Fibroblast of skin of right quadriceps (primary cell): Measurements from ENCODE around the gene EID1.
A peak's percentile ranks its signal among the peaks of the same experiment; 100 is the strongest.
"Not testable (repeated sequence)": the region's sequence is repeated elsewhere in the genome, so short reads cannot be mapped to it uniquely, and the experiment has no call there.

Experiments used
- DNase-seq: peaks from one replicate; pipeline ENCODE4 v3.0.0-alpha.2; 2013

The EID1 gene

DNA sequence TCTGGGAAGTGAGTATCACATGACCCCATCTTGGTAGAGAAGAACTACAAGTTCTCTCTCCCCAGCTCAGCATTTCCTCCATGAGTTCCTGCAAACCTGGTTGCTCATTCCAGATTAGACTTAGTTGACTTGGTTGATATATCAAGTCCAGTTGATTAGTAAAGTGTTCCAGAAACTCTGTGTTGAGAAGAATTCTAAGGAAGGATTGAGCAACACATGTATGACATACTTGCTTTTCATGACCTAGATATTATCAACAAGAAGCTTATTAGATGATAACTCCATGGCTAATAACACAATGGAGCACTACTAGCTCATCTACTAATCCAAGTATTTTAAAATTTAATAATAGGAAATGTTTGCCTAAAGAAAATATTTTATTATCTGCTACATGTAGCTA lies 6.4 kb upstream of the EID1 start:
- DNase-seq: no peak

DNA sequence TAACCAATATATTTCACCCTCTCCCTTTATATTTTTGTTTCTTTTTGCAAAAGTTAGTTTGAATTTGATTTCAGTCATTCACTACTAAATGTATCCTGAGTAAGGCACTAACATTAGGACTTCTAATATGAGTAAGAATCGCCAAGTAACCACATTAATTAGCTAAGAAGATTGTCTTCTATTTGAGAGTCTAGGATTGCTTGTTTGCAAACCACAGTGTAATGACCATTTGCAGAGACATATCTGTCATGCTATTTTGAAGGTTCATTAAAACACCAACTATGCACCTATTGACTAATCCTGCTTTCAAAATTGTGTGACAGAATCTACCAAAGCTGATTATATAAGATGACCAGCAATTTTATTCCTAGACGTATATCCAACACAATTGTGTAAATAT lies 5.3 kb upstream of the EID1 start:
- DNase-seq: no peak

DNA sequence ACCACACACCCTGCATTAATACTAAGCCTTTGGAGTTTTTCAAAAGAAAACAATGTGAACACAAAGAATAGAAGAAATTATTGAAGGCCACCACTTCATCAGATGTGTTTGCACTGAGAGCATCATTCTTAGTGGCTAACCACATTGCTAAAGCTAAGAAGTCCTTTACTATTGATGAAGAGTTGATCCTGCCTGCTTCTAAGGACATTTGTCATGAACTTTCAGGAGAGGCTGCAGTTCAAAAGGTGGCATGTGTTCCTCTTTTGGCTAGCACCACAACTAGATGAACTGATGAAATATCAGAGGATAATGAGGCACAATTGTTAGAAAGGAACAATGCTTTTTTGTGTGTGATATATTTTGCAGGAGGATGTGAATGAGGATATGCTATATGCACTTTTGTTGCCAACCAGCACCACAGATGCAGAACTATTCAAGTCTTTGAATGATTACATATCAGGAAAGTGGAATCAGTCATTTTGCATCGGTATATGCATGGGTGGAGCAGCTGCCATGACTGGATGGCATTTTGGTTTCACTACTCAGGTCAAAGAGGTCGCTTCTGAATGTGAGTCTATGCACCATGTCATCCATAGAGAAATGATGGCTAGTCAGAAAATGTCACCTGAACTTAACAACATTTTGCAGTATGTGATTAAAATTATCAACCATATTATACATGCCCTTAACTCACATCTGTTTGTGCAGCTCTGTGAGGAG lies 2.5 kb upstream of the EID1 start:
- no peak for DNase-seq

DNA sequence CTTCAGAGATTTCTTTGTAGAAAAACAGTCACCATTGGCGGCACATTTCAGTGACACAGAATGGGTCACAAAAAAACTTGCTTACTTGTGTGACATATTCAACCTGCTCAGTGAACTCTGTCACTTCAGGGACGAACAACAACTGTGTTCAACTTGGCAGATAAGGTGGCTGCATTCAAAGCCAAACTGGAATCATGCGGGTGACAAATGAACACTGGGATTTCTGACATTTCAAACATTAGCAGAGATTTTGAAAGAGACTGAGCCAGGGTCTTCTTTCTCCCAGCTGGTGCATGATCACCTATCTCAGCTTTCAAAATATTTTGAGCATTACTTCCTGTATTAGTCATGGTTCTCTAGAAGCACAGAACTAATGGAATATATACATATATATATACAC lies 1.9 kb upstream of the EID1 start:
- DNase-seq: no peak

DNA sequence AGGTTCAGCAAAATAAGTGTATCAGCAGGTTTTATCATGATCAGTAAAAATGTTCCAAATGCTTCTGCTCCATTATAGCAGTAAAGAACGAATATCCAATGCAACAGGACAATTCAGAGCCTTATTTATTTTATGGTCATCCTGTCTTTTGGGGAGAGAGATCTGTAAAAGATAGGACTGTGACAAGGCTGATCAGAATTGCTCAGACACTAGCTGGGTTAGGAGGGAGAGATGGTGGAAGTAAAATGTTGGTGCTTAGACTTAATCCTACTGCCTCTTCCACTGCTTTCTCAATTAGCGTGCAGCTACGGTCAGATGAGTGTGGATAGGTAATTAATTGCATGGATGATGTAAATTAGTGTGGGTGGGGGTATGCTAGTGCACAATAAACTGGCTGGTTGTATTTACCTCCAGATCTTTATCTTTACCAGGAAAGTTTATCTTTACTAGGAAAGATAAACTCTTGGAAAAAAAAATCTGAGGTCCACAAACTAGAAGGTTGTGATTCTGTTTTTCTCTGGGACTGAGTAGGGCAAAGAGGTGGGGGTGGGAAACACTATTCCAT lies 2.2 kb downstream of the EID1 start:
- DNase-seq: no peak

DNA sequence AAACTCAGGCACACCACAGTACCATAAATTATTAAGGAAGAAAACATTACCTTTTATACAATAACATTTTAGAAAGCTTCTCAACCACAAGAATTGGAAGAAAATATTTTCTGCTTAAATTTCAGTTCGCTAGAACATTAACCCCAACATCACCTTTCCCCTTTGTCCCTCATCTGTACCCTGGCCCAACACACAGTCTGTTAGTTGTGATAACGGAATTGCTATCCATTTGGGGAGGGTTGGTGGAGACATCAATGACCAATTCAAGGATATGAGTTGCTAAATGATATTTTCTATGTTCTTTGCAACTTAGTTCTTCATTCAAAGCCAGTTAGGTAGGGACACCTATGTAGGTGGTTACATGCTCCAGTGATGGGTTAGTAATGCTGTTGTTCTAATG lies 5.8 kb downstream of the EID1 start:
- DNase-seq: no peak

DNA sequence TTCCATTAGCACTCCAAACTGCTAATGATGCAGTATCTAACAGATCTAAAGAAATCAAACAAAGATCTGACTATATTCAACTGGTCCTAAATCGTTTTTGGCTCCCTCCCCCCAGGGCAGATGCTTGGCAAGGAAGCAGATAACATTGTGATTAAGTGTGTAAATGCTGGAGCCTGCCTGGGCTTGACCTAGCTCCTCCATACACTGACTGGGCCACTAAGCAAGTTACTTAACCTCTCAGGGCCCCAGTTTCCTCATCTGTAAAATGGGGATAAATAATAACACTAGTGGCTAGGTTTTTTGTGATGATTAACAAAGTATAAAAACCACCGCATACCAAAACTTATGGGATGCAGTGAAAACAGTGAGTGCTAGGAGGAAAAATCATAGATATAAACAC lies 9.2 kb downstream of the EID1 start:
- DNase-seq: no peak

DNA sequence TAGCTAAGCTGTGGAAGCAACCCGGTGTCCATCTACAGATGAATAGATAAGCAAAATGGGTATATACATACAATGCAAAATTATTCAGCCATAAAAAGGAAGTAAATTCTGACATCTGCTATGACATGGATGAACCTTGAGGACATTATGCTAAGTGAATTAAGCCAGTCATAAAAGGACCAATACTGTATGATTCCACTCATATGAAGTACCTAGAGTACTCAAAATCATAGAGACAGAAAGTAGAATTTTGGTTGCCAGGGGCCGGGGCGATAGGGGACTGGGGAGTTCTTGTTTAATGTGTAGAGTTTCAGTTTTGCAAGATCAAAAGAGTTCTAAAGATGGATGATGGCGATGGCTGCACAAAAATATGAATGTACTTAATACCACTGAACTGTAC lies 10.3 kb downstream of the EID1 start:
- no peak for DNase-seq

DNA sequence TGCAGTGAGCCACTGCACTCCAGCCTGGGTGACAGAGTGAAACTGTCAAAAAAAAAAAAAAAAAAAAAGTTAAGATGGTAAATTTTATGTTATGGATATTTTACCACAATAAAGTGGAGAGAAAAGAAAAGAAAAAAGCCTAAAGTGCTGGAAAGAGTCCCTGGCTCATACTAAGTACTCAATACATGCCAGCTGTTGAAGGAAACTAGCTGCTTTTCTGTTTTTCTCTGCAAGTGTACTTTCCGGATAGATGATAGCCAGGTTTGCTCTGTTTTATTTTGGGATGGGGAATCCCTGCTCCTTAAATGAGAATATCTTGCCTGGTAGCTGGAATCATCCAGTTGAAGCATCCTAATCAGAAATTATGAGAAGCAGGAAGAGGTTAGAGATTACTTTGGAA lies 10.9 kb downstream of the EID1 start:
- DNase-seq: no peak

DNA sequence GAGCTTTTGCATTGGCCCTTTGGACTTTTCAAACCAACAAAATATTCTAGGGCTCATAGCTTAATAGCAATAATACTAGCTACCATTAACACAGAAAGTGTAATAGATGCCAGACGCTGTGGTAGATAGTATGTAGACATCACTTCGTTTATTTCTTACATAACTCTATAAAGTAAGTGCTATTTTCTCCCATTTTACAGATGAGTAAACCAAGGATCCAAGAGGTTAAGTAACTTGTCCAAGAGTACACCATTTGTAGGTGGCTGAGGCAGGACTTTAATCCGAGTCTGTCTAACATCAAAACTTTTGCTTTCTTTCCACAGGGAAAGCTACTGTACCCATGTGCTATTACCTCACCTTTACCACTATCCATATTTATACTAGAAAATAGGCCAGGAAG lies 12.0 kb downstream of the EID1 start:
- DNase-seq: no peak

DNA sequence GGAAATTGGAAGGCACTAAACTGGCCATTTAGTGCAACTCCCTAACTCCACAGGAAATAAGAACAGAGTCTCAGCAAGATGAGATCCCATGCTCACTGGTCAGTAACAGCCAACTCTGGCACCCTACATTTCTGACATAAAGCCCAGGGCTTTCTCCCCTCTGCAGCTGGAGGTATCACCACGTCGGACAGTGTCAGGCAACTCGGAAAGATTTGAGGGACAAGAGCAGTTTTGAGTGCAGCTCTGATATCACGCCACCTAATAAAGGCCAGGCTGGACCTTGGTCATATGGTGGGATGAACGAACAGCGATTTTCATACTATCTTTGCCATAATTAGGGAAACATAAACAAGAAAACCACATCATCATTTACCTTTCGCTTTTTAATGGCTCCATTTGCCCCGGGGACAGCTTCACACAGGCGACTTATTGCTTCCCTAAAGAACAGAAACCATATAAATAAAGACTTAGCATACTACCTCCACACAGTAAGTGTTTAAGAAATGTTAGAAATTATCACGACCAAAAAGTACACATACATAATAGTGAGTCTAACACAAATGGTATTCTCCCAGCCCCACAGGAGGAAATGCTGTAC lies 12.5 kb downstream of the EID1 start:
- DNase-seq: no peak

DNA sequence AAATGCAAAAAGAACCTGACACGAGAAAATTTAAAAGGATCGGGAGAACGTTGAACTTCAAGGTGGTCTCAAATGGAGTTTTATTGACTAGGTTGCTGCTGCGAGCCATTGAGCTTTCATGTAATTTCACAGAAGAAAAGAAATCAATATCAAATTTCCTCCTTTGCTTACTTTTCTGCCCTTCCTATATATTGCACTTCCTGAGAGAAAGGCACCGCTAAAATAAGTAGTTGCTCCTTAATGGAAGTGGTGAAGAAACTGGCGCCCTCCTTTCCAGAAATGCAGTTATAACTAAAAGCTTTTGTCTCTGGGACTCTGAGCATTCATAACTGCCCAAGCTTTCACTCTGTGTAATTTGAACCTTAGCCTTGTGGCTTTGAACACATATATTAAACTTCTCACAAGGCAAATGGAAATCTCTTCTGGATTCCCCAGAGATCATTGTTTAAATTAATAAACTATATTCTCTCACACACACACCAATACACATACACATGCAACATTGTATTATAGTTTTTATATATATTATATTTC lies 13.4 kb downstream of the EID1 start:
- no peak for DNase-seq

DNA sequence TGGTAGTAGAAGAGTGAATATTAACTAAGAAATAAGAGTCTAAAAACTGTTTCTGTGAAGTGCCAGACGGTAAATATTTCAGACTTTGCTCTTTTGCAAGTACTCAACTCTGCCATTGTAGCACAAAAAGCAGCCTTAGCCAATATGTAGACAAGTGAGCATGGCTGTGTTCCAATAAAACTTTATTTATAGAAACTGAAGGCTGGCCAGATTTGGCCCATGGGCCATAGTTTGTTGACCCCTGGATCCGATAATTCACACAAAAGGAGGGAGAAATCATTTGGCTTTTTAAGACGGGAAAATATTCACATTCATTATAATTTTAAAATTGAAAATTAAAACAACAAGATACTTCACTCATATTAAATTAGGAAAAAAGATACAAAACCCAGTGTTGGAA lies 15.4 kb downstream of the EID1 start:
- no peak for DNase-seq

DNA sequence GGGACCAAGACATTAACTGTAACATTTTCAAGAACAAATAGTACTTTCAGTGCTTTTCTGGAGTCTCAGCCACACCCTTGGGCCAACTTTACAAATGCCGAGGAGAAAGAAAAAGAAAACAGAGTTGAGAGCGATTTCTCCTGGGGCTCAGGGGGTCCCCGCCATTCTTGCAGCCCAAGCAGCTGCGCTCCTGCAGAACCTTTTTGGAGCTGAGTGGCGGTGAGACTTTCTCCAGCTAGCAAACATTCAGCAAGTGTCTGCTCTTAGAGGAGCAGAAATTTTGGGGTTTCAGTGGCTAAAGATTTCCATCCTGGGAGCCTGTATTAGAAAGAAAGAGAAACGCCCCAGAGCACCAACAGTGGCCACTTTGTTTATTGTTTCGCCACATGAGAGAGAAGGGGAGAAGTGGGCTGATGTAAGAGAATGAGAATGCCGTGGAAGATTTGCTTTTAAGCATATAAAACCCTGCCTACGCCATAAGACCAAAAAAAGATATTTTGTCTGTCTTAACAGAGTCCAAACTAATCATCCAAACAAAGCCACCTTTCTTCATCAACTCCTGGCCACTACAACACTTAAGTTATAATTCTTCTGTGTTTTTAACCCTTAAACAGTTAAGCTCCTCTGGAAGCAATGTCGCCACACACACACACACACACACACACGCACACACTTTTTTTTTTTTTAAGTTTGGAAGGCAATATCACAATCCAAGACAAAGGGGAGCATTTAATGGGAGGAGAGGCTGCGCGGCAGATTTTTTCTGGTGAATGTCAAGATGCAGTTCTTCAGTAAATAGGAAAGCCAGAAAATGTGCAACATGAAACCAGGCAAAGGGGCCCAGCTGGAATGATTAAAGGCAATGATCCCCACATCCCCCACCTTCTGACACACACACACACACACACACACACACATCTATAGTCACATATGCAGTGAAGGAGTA lies 19.2 kb downstream of the EID1 start:
- peak; percentile 79 for DNase-seq

DNA sequence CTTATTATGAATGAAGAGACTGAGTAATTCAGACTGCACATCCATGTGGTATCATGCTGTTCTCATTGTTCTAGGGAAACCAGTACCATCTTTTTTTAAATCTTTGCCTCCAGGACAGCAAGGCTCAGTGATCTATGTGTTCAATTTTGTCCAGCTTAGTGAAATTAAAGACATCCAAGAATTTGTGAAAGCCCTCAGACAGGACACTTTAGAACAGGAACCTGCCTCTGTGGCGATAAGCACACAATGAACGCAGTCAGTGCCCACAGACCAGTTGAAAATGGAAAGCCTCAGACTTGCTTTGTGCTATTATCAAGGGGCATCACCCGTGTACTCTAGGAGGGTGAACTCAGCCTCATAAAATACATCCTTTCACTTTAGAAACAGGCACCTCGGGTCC lies 20.1 kb downstream of the EID1 start:
- DNase-seq: no peak

DNA sequence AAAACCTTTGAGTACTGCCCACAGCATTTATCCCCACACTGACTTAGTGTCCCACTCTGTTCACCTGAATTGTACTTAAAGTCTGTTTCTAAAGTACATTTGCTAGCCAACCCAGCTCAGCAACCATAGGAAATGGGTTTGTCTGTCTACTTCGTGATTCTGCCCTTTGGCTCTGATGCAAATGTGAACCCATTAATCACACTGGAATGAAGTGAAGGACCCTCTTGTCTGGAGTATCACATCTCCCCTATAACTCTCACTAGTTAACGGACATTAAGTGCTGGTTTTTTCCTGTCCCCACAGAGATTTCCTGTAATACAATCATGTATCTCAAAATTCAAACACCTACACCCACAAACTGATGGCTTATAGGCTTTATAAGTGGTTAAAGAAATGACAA lies 20.5 kb downstream of the EID1 start:
- no peak for DNase-seq

DNA sequence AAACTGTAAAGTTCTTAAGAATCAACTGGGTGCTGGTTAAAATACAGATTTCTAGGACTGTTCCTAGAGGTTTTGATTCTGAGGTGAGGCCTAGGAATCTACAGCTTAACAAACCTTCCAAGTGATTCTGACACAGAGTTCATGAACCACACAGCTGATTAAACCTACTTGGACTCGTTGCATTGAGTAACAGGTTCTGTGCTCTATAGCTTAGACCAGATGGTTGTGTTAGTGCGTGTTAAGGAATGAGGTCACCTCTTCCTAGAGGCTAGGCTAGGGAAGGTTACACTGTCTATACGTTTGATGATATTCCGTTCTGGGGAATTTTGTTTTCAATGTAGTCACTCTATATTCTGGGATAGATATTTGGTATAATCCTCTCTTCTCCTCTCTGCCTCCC lies 21.9 kb downstream of the EID1 start:
- no peak for DNase-seq

DNA sequence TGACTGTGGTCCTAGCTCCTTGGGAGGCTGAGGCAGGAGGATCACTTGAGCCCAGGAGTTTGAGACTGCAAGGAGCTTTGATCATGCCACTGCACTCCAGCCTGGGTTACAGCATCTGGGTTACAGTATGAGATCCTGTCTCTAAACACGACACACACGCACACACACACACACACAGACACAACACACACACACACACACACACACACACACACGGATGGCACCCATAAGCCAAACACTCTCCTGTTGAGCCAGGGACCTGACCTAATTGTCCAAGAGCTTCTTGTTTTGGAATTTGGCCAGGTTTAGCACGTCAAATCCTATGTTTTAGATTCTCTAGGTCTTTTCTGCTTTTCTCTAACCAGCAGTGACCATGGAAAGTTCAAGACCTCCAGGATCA lies 26.8 kb downstream of the EID1 start:
- DNase-seq: no peak

DNA sequence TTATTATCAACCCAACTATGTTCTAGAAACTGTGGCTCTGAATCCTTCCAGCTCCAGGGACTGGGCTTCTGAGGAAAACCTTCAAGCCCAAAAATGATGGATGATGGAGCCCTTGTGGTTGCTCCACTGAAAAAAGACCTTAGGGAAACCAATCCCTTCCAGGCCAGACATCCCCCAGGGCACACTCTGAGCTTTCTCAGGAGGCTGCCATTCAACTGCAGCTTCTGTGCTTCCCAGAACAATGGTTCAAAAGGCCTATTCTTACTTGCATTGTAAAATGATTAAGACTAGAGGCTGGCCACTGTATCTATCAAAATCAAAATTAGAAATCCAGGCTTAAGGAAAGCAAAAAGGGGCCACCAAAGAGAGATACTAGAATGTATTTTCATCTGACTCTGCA lies 27.3 kb downstream of the EID1 start:
- DNase-seq: no peak

DNA sequence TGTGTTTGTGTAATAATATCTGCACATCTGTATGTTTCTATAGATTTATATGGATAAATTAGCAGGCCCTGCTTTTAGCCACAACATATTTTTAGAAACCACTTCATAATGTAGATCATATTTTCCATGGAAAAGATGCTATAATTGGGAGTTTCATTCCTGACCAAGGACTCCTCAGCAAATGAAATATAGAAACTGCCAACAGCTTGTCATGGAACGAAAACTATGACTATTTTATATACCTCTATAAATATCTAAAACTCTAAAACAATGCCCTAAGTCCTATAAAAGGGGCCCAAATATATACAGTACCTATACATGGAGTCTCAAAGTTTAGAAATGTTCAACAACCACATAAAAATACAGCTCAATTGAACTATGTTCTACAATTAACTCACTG lies 27.9 kb downstream of the EID1 start:
- no peak for DNase-seq

DNA sequence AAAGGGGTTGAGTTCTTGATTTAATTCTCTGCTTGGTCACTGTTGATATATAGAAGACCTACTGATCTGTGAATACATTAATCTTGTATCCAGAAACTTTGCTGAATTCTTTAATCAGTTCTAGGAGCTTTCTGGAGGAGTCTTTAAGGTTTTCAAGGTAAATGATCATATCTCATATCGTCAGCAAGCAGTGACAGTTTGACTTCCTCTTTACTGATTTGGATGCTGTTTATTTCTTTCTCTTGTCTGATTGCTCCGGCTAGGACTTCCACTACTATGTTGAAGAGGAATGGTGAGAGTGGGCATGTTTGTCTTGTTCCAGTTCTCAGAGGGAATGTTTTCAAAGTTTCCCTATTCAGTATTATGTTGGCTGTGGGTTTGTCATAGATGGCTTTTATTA lies 31.4 kb downstream of the EID1 start:
- not testable (repeated sequence) for DNase-seq

DNA sequence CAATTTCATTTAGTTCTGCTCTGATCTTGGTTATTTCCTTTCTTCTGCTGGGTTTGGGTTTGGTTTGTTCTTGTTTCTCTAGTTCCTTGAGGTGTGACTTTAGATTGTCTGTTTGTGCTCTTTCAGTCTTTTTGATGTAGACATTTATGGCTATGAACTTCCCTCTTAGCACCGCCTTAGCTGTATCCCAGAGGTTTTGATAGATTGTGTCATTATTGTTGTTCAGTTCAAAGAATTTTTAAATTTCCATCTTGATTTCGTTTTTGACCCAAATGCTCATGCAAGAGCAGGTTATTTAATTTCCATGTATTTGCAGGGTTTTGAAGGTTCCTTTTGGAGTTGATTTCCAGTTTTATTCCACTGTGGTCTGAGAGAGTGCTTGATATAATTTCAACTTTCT lies 32.6 kb downstream of the EID1 start:
- DNase-seq: not testable (repeated sequence)

DNA sequence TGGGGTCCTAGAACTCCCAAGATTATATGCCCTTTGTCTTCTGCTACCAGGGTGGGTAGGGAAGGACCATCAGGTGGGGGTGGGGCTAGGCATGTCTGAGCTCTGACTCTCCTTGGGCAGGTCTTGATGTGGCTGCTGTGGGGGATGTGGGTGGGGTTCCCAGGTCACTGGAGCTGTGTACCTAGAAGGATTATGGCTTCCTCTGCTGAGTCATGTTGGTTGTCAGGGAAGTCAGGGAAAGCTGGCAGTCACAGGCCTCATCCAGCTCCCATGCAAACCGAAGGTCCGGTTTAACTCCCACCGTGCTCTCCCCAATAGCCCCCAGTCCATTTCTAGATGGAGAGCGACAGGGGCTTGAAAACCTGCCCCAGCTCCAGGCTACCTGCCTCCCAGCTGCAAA lies 35.2 kb downstream of the EID1 start:
- peak; percentile 9 for DNase-seq
